Naive thymus-derived CD8-positive, alpha-beta T cell (primary cell): ENCODE data around the gene PDLIM7. TPM values are rescaled to one million over a fixed set of nuclear protein-coding genes. Genes with fewer than 3 reads are reported as not detected.
"Not testable (repeated sequence)": the region's sequence is repeated elsewhere in the genome, so short reads cannot be mapped to it uniquely, and the experiment has no call there.

ENCODE experiments used
- ATAC-seq, 2 donors: fragments of 150-1000 bp; cut with Tn5 transposase in 1 of 2; sonication (Bioruptor Pico), chemical (Tn5 transposase) in 1 of 2; 1 replicate in 1 of 2; 2 replicates in 1 of 2; pipeline ENCODE4 v1.10.0; 2021; ENCODE audit warnings: mild to moderate bottlenecking in 2 of 2, moderate library complexity in 2 of 2
- POLR2A ChIA-PET: fragments of 350-600 bp; sonication (Branson Sonifier 250); formaldehyde crosslinking; loops from one replicate; lab custom pipeline; 2021; ENCODE audit warnings: antibody characterized with exemption; lab: Charles Lee
- DNase-seq, 10 donors: peaks; one replicate each; pipeline versions ENCODE4 v3.0.0 to v3.0.0-alpha.2; 2020 to 2022
- H3K27ac Mint-ChIP-seq, 10 donors: one replicate each; pipeline ENCODE4 v1.8.0; 2020 to 2022; ENCODE audit warnings: mild to moderate bottlenecking in 10 of 10, mixed read lengths in 10 of 10, moderate library complexity in 4 of 10, inconsistent platforms in 1 of 10
- H3K27me3 Mint-ChIP-seq, 5 donors: one replicate each; pipeline ENCODE4 v1.8.0; 2021 to 2022; ENCODE audit warnings: mixed read lengths in 5 of 5
- H3K36me3 Mint-ChIP-seq, 3 donors: one replicate each; pipeline ENCODE4 v1.8.0; 2020 to 2022; ENCODE audit warnings: mixed read lengths in 3 of 3, mild to moderate bottlenecking in 2 of 3, inconsistent platforms in 1 of 3
- H3K4me1 Mint-ChIP-seq, 4 donors: one replicate each; pipeline ENCODE4 v1.8.0; 2021 to 2022; ENCODE audit warnings: mixed read lengths in 4 of 4
- H3K4me3 Mint-ChIP-seq, 10 donors: one replicate each; pipeline ENCODE4 v1.8.0; 2020 to 2022; ENCODE audit warnings: mild to moderate bottlenecking in 10 of 10, mixed read lengths in 10 of 10, moderate library complexity in 6 of 10, inconsistent platforms in 1 of 10
- H3K9me3 Mint-ChIP-seq, 9 donors: one replicate each; pipeline ENCODE4 v1.8.0; 2020 to 2022; ENCODE audit warnings: mixed read lengths in 9 of 9, mild to moderate bottlenecking in 3 of 9, inconsistent platforms in 1 of 9, moderate library complexity in 1 of 9
- polyA plus RNA-seq, 3 donors: library from polyadenylated mRNA; unstranded; fragments of 300-500 nt; fragmentation: Illumina TruSeq; gene quantifications; one replicate each; pipeline ENCODE4 v1.2.3, GENCODE V29; 2021
- total RNA-seq, 8 experiments: library from RNA in 2 of 8; stranded (reverse) in 2 of 8; gene quantifications; one replicate each; pipeline ENCODE4 v1.2.3 and lab custom pipeline; 2021 to 2026

PDLIM7 gene
- total and polyA plus RNA-seq, 5 experiments from 2014 or later = 4.3 to 19.1 (median 5.8) TPM

DNA sequence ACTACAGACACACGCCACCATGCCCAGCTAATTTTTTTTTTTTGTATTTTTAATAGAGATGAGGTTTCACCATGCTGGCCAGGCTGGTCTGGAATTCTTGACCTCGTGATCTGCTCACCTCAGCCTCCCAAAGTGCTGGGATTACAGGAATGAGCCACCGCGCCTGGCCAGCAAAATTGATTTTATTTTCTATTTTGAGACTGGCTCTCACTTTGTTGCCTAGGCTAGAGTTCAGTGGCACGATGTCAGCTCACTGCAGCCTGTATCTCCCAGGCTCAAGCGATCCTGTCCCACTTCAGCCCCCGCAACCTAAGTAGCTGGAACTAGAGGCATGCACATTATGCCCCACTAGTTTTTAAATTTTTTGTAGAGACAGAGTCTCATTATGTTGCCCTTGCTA, 37.0 kb upstream of the PDLIM7 start:
- H3K27ac Mint-ChIP-seq, H3K4me3 Mint-ChIP-seq, ATAC-seq, H3K9me3 Mint-ChIP-seq, H3K27me3 Mint-ChIP-seq, DNase-seq: not testable (repeated sequence)
- POLR2A ChIA-PET = interaction anchor here (0.6 kb wide), 1 partner anchor 149 kb away, joined by 3 read pairs; no protein-coding TSS in a partner anchor
- H3K4me1 Mint-ChIP-seq = peaks cover 0 to 13% (median 3%) of the 10 kb centered on the region in 4 donors
- peaks cover 0 to 71% (median 4%) of the 10 kb centered on the region in 3 donors for H3K36me3 Mint-ChIP-seq

DNA sequence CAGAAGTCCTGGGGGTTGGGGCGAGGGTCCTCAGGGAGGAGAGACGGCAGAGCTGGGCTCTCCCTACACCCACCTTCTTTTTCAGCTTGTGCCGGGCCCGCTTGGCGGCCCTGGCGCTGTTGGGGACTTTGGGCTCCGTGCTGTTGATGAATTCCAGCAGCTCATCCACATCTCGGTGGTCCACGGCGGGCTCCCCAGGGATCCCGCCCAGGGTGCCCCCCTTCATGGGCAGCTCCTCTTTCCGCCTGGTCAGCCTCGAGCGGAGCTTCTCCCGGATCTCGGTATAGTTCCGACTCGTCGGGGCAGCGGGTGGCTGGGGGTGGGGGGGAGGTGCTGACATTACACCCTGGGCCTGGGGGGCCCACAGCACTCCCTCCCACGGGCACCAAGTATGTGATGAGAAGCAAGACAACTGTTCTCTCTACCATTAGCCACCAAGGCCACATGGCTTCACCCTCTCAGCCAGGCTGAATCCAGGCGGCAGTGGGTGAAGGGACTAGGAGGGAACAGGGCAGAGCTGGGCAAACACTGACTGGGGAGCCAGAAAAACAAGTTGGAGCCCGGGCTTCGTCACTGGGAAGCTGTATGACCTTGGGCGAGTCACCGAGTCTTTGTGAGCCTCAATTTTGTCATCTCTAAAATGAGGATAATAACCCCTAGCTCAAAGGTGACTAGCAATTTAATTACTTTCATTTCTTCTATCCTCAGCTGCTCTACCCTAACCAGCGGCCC, 34.0 kb upstream of the PDLIM7 start:
- DNase-seq = no peak
- no peak overlapping the region for H3K4me3 Mint-ChIP-seq
- ATAC-seq = no peak
- no peaks in the 10 kb centered on the region for H3K9me3 Mint-ChIP-seq
- peaks cover 0 to 8% (median 1%) of the 10 kb centered on the region in 4 donors for H3K4me1 Mint-ChIP-seq
- POLR2A ChIA-PET = interaction anchor here (0.7 kb wide), 1 partner anchor 97 kb away, joined by 6 read pairs; no protein-coding TSS in a partner anchor
- H3K27me3 Mint-ChIP-seq = no peaks in the 10 kb centered on the region
- peaks cover 0 to 46% (median 4%) of the 10 kb centered on the region in 3 donors for H3K36me3 Mint-ChIP-seq
- no peak overlapping the region for H3K27ac Mint-ChIP-seq

GRCh38 chr5:177530638-177531037, 33.2 kb upstream of the PDLIM7 start:
- peak overlapping the region in 3 of 10 donors; percentile 46 to 90 (median 74) for H3K27ac Mint-ChIP-seq
- no peaks in the 10 kb centered on the region for H3K9me3 Mint-ChIP-seq
- POLR2A ChIA-PET = interaction anchor here (0.7 kb wide), 1 partner anchor 96 kb away, joined by 6 read pairs; no protein-coding TSS in a partner anchor
- ATAC-seq (no peak), DNase-seq (no peak)
- no peak overlapping the region for H3K4me3 Mint-ChIP-seq
- H3K36me3 Mint-ChIP-seq = peaks cover 0 to 42% (median 4%) of the 10 kb centered on the region in 3 donors
- peaks cover 0 to 9% (median 1%) of the 10 kb centered on the region in 4 donors for H3K4me1 Mint-ChIP-seq
- H3K27me3 Mint-ChIP-seq = no peaks in the 10 kb centered on the region

- POLR2A ChIA-PET = interaction anchor here (0.6 kb wide), 1 partner anchor 563 kb away, joined by 5 read pairs; no protein-coding TSS in a partner anchor
- peaks cover 0 to 38% (median 4%) of the 10 kb centered on the region in 3 donors for H3K36me3 Mint-ChIP-seq
- H3K9me3 Mint-ChIP-seq = no peaks in the 10 kb centered on the region
- H3K27me3 Mint-ChIP-seq = no peaks in the 10 kb centered on the region
- no peak for DNase-seq
- H3K4me3 Mint-ChIP-seq = no peak overlapping the region
- no peak for ATAC-seq
- H3K27ac Mint-ChIP-seq = peak overlapping the region in 2 of 10 donors; percentile 38 to 89
- H3K4me1 Mint-ChIP-seq = peaks cover 0 to 11% (median 1%) of the 10 kb centered on the region in 4 donors
Observed at GRCh38 chr5:177529247-177530203, 32.1 kb upstream of the PDLIM7 start.

DNA sequence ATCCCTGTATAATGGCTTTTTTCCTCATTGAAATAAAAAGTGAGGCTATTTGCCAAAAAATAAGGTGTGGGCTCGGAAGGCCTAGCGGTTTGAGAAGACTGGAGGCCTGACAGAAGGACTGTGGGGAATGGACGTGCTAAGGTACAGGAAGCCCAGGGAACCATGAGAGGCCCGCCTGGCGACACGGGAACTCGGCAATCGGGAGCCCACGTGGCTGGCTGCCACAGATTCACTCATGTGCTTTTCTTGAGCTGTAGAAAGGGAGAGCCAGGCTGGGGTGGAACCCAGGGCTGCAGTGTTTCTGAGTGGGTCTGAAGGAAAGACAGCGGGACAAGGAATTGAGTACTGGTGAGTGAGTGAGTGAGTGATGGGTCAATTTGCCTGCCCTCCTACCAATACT, 31.2 kb upstream of the PDLIM7 start:
- POLR2A ChIA-PET = no interaction called here
- no peak for ATAC-seq
- no peak for DNase-seq
- Mint-ChIP-seq H3K4me3 (no peak overlapping the region), H3K36me3 (peaks cover 0 to 37% (median 4%) of the 10 kb centered on the region in 3 donors), H3K27ac (no peak overlapping the region), H3K4me1 (peaks cover 0 to 8% (median 0%) of the 10 kb centered on the region in 4 donors), H3K27me3 (no peaks in the 10 kb centered on the region), H3K9me3 (no peaks in the 10 kb centered on the region)

DNA sequence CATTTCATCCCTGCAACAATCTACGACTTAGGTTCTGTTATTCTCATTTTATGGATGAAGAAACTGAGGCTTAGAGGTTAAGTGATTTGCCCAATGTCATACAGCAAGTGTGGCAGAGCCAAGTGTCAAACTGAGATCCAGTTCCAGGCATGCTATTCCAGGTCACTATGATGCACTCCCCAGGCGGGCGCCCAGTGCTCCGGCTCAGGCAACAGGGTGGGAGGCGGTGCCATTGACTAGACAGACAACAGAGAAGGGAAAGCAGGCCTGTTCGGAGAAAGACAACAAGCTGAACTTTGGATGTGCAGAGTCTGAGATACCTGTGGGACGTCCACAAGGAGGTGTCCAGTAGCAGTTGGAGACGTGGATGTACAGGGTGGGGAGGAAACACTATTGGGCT, 30.2 kb upstream of the PDLIM7 start:
- Mint-ChIP-seq H3K9me3 (no peaks in the 10 kb centered on the region), H3K27me3 (no peaks in the 10 kb centered on the region), H3K27ac (no peak overlapping the region), H3K36me3 (peaks cover 0 to 30% (median 4%) of the 10 kb centered on the region in 3 donors), H3K4me3 (no peak overlapping the region), H3K4me1 (peaks cover 0 to 8% (median 0%) of the 10 kb centered on the region in 4 donors)
- ATAC-seq (no peak), DNase-seq (no peak)
- POLR2A ChIA-PET = no interaction called here

DNA sequence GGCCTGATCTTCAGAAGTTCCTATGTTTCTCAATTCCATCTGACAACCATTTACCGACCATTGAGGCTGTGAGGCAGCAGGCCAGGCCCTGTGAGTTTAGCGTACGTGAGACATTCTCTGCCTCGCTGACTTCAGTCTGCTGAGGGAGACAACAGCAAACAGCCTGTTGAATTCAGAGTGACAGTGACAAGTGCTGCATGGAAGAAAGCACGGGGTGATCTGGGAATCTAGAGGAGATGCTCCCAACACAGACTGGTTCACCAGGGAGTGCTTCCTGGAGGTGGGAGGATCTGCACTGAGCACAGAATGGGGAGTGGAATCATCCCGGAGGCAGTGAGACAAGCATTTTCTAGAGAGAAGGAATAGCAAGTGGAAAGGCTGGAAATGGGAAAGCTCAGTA, 29.4 kb upstream of the PDLIM7 start:
- DNase-seq (no peak), ATAC-seq (no peak)
- H3K27me3 Mint-ChIP-seq = no peaks in the 10 kb centered on the region
- no peak overlapping the region for H3K27ac Mint-ChIP-seq
- no peaks in the 10 kb centered on the region for H3K9me3 Mint-ChIP-seq
- H3K36me3 Mint-ChIP-seq = peaks cover 0 to 24% (median under 1%) of the 10 kb centered on the region in 3 donors
- H3K4me3 Mint-ChIP-seq = no peak overlapping the region
- POLR2A ChIA-PET = no interaction called here
- peaks cover 1 to 6% (median 2%) of the 10 kb centered on the region in 4 donors for H3K4me1 Mint-ChIP-seq

DNA sequence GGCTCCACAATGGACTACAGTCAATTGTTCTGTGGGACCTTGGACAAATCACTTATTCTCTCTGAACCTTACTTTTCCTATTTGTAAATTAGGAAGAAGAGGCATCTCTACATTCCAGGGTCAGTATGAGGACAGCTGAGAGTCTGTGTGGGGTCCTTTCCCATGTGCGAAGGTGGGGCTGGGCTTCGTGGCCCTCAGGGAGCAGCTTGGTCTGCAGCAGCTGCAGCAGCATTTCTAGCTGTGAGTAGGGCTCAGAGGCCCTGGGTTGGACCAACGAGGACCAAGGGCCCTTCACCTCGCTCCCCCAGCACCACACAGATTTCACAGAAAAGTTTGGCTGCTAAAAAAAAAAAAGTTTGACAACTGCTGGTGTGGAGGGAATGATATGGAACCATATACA, 28.8 kb upstream of the PDLIM7 start:
- H3K27me3 Mint-ChIP-seq = no peaks in the 10 kb centered on the region
- H3K27ac Mint-ChIP-seq = no peak overlapping the region
- peaks cover 0 to 29% (median 0%) of the 10 kb centered on the region in 3 donors for H3K36me3 Mint-ChIP-seq
- H3K4me1 Mint-ChIP-seq = peaks cover 7 to 12% (median 8%) of the 10 kb centered on the region in 4 donors
- no peaks in the 10 kb centered on the region for H3K9me3 Mint-ChIP-seq
- H3K4me3 Mint-ChIP-seq = no peak overlapping the region
- no peak for ATAC-seq
- DNase-seq = no peak
- POLR2A ChIA-PET = no interaction called here

DNA sequence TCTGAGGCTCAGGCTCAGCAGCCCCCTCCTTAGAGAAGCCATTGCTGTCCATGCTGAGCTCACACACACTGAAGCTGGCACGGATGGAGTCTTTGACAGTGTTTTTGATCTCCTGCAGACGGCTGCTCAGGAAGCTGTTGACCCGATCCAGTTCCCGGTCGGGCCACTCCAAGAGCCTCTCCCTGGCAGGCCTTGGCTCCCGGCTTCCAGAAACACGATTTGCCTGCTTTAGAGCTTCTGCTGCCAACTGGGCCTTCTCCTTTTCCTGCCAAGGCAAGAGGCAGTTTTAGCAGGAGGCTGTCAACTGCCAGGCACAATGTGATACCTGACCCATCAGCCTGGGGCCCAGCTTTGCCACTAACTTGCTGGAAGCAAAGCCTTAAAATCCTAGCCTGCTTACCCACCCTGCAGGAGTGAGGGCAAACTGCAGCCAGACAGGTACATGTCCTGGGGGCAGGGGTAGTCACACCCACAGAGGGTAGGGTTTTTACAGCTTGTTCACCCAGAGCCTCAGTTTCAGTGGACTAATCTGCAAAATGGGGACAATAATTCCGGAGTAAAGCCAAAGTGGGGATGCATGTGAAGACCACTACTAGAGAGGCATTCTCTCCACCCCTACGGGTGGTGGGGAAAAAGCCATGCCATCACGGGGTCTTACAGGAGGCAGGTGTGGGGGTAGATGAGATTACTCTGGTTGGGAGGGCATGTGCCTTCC, 27.7 kb upstream of the PDLIM7 start:
- ATAC-seq (no peak), DNase-seq (no peak)
- POLR2A ChIA-PET = interaction anchor here (1.0 to 1.2 kb wide), 3 partner anchors 9 to 26 kb away, joined by 3 to 4 read pairs (median 4); partner anchors contain the start of gene DDX41
- no peaks in the 10 kb centered on the region for H3K9me3 Mint-ChIP-seq
- H3K27me3 Mint-ChIP-seq = no peaks in the 10 kb centered on the region
- peaks cover 17 to 18% (median 18%) of the 10 kb centered on the region in 4 donors for H3K4me1 Mint-ChIP-seq
- no peak overlapping the region for H3K4me3 Mint-ChIP-seq
- H3K36me3 Mint-ChIP-seq = peaks cover 0 to 22% (median 0%) of the 10 kb centered on the region in 3 donors
- H3K27ac Mint-ChIP-seq = peak overlapping the region in 3 of 10 donors; percentile 19 to 53 (median 36)

- ATAC-seq (no peak), DNase-seq (peak in 1 of 10 donors; percentile 60)
- POLR2A ChIA-PET = interaction anchor here (1.2 kb wide), 2 partner anchors 8 to 14 kb away, joined by 4 read pairs; partner anchors contain the start of gene DDX41
- H3K4me1 Mint-ChIP-seq = peaks cover 17 to 24% (median 23%) of the 10 kb centered on the region in 4 donors
- no peak overlapping the region for H3K4me3 Mint-ChIP-seq
- peaks cover 0 to 25% (median 0%) of the 10 kb centered on the region in 3 donors for H3K36me3 Mint-ChIP-seq
- no peak overlapping the region for H3K27ac Mint-ChIP-seq
- no peaks in the 10 kb centered on the region for H3K27me3 Mint-ChIP-seq
- H3K9me3 Mint-ChIP-seq = no peaks in the 10 kb centered on the region
Observed at GRCh38 chr5:177524539-177524900, 27.1 kb upstream of the PDLIM7 start.

DNA sequence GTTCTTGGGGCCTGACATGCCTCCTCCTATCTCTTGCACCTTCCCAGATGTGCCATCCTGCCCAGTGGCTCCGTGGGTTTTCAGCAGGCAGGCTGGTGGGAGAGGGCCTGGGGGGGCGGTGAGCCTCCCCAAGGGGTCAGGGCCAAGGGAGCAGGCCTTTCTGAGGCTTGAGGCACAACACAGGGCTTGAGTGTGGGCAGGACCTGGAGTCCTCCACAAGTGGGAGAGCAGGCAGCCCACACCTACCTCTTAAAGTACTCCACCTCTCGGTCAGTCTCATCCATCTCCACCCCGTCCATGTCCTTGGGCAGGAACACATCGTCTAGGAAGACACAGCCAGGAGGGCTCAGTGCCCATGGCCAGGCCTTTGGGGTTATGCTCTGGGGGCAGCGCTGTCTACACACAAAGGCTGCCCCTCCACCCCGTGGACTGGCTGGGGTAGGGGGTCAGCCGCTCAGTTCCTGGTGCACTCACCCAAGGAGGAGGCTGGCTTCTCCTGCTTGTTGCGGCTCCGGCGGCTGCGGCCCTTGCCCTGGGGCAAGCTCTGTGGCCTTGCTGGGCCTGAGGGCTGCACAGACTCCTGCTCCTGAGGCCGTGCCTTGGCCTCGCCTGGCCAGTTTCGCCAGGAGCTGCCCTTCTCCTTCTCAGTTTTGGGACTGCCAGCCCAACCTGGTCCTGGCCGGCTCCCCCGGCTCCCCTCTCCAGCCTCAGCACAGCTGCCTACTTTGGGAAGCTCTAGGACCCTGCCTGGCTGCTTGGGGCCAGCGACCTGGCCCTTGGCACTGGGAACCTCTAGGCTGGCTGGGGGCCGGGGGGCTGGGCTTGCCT, 26.5 kb upstream of the PDLIM7 start:
- Mint-ChIP-seq H3K4me1 (peaks cover 15 to 29% (median 28%) of the 10 kb centered on the region in 4 donors), H3K4me3 (no peak overlapping the region), H3K9me3 (no peaks in the 10 kb centered on the region), H3K27me3 (no peaks in the 10 kb centered on the region), H3K27ac (peak overlapping the region in 1 of 10 donors; percentile 46), H3K36me3 (peaks cover 0 to 21% (median 0%) of the 10 kb centered on the region in 3 donors)
- DNase-seq (no peak), ATAC-seq (no peak)
- POLR2A ChIA-PET = interaction anchor here (1.2 kb wide), 2 partner anchors 7 to 14 kb away, joined by 4 read pairs; partner anchors contain the start of gene DDX41
